ENCODE data around the gene ZNF512. TPM values are rescaled to one million over a fixed set of nuclear protein-coding genes. Genes with fewer than 3 reads are reported as not detected.
A peak's percentile ranks its signal among the peaks of the same experiment; 100 is the strongest.
"Not testable (repeated sequence)": the region's sequence is repeated elsewhere in the genome, so short reads cannot be mapped to it uniquely, and the experiment has no call there.

Gene ZNF512, protein sequence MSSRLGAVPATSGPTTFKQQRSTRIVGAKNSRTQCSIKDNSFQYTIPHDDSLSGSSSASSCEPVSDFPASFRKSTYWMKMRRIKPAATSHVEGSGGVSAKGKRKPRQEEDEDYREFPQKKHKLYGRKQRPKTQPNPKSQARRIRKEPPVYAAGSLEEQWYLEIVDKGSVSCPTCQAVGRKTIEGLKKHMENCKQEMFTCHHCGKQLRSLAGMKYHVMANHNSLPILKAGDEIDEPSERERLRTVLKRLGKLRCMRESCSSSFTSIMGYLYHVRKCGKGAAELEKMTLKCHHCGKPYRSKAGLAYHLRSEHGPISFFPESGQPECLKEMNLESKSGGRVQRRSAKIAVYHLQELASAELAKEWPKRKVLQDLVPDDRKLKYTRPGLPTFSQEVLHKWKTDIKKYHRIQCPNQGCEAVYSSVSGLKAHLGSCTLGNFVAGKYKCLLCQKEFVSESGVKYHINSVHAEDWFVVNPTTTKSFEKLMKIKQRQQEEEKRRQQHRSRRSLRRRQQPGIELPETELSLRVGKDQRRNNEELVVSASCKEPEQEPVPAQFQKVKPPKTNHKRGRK
- total RNA-seq, result 20.8 TPM
- long read RNA-seq, partial matches to known transcripts, result 4 of 8 reads
- long read RNA-seq, other reads (novel, unspliced or antisense), result 0 of 8 reads

DNA sequence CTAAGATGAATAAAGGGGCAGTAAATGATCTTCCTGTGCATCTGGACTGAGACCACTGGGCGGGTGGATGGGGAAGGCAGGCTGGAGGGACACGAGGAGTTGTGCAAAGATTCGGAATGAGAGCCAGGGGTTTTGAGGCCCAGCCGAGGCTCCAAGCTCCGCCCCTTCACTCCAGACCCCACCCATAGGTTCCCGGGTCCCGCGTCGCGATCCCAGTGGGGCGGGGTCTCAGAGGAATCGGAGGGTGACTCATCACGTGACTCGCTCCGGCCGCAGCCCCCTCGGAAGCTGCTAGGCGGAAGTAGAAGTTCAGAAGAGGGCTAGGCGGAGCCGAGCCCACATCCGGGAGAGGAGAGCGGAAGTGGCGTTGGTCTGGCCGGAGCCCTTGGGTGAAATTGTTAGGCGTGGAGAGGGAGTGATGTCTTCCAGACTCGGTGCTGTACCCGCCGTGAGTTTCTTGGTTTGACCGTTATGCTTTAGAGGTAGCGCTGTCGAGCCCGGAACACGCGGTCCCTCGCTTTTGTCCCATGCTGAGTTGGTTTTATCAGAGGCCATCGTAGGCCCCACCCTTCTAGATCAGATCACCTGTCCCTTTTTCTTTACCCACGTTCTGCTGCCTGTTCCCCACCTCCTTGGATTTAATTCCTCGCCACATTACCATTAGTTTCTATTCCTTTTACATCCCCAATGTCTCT is at the start of gene ZNF512:
Gene ZNF512 (plus strand): TSS at position 348 of the 695 bp plus-strand sequence. CDS start 71 bp downstream, at position 419.
- DNase-seq (peak; percentile 91), ATAC-seq (peak; percentile 97)
- intact Hi-C loops (cut with micrococcal nuclease), result no loop called here

DNA sequence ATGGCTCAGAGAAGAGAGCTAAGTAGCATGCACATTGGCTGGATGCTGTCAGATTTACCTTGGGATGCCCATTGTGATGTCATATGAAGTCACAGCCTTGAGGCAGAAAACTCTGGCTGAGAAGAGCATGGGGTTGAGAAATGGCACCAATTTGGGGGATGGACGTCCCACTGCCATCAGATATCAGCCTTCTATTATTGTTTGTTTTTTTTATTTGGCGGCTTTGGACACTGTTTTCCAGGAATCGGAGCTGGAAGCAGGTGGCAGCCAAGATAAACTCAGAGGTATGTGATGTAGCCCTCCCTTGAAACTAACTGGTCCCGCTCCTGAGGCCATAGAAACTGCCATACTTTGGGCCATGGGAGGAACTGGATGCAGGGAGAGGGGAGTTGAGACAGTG is 45.6 kb upstream of the ZNF512 start:
- intact Hi-C loops (cut with micrococcal nuclease), result no loop called here
- no peak for ATAC-seq
- DNase-seq, result no peak

DNA sequence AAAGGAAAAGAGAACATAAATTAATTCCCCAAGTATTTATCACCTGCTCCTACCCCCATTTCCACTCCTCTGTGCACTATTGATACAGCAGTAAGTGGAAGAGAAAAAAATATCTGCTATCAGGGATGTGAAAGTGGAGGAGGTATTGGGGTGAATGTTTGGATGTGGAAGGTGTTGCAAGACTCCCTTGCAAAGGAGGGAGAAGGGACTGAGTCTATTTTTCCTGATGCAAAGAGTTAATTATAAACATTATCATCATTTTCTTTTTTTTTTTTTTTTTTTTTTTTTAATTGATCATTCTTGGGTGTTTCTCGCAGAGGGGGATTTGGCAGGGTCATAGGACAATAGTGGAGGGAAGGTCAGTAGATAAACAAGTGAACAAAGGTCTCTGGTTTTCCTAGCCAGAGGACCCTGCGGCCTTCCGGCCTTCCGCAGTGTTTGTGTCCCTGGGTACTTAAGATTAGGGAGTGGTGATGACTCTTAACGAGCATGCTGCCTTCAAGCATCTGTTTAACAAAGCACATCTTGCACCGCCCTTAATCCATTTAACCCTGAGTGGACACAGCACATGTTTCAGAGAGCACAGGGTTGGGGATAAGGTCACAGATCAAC is 43.9 kb upstream of the ZNF512 start:
- DNase-seq; ATAC-seq; intact Hi-C loops (cut with micrococcal nuclease): not testable (repeated sequence)

DNA sequence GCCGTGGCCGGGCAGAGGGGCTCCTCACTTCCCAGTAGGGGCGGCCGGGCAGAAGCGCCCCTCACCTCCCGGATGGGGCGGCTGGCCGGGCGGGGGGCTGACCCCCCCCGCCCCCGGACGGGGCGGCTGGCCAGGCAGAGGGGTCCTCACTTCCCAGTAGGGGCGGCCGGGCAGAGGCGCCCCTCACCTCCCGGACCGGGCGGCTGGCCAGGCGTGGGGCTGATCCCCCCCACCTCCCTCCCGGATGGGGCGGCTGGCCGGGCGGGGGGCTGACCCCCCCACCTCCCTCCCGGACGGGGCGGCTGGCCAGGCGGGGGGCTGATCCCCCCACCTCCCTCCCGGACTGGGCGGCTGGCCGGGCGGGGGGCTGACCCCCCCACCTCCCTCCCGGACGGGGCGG is 43.2 kb upstream of the ZNF512 start:
- intact Hi-C loops (cut with micrococcal nuclease); ATAC-seq; DNase-seq: not testable (repeated sequence)

DNA sequence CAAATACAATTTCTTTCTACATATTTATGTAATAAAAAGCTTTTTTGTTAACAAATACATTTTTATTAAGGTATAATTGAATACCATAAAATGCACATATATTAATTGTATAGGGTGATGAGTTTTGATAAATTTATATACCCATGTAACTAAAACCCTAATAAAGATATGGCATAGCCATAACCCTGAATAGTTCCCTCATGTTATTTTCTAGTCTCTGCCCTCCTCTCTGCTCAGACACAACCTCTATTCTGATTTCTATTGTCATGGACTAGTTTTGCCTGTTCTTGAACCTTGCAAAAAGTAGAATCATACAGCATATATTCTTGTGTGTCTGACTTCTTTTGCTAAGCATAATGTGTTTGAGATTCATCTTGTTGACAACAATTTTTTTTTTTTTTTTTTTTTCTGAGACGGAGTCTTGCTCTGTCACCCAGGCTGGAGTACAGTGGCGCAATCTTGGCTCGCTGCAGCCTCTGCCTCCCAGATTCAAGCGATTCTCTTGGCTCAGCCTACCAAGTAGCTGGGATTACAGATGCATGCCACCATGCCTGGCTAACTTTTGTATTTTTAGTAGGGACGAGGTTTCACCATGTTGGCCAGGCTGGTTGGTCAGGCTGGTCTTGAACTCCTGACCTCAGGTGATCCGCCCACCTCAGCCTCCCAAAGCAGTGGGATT is 38.6 kb upstream of the ZNF512 start:
- intact Hi-C loops (cut with micrococcal nuclease), result no loop called here
- no peak for DNase-seq
- ATAC-seq, result no peak

DNA sequence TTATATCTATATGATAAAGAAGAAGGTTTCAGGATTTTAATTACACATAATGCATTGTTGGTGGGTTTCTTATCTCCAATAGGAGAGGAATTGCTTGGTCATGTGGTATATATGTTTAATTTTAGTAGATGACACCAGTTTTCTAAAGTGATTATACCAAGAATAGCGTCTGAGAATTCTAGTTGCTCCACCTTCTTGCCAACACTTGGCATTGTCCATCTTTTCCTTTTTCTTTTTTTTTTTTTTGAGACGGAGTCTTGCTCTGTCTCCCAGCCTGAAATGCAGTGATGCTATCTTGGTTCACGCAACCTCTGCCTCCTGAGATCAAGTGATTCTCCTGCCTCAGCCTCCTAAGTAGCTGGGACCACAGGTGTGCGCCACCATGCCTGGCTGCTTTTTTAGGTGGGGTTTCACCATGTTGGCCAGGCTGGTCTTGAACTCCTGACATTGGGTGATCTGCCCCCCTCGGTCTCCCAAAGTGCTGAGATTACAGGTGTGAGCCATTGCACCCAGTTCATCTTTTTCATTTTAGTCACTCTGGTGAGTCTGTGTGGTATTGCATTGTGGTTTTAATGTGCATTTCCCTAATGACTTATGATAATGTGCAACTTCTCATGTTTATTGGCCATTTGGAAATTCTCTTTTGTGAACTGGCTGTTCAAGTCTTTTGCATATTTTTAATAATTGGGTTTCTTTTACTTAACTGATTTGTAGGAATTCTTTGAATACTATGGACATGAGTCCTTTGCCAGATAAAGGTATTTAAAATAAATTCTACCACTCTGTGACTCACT is 37.3 kb upstream of the ZNF512 start:
- intact Hi-C loops (cut with micrococcal nuclease), result no loop called here
- no peak for DNase-seq
- ATAC-seq, result no peak

DNA sequence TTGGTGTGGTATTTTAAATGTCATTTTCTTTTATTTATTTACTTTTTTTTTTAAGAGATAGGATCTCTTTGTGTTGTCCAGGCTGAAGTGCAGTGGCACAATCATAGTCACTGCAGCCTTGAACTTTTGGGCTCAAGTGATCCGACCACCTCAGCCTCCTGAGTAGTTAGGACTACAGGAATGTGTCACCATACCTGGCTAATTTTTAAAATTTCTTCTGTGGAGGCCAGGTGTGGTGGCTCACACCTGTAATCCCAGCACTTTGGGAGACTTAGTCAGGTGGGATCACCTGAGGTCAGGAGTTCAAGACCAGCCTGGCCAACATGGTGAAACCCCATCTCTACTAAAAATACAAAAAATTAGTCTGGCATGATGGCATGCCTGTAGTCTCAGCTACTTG is 33.5 kb upstream of the ZNF512 start:
- intact Hi-C loops (cut with micrococcal nuclease), result no loop called here
- ATAC-seq (no peak), DNase-seq (no peak)

DNA sequence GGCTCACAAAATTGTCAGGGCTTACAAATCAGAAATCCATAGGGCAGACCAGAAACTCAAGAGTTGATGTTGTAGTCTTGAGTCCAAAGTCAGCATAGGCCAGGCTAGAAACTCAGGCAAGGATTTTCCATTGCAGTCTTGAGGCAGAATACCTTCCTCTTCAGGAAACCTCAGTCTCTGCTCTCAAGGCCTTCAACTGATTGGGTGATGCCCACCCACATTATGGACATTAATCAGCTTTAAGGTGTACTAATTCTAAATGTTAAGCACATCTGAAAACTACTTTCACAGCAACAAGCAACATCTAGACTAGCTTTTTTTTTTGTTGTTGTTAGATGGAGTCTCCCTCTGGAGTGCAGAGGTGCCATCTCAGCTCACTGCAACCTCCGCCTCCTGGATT is 31.3 kb upstream of the ZNF512 start:
- no peak for ATAC-seq
- intact Hi-C loops (cut with micrococcal nuclease), result no loop called here
- DNase-seq, result no peak

DNA sequence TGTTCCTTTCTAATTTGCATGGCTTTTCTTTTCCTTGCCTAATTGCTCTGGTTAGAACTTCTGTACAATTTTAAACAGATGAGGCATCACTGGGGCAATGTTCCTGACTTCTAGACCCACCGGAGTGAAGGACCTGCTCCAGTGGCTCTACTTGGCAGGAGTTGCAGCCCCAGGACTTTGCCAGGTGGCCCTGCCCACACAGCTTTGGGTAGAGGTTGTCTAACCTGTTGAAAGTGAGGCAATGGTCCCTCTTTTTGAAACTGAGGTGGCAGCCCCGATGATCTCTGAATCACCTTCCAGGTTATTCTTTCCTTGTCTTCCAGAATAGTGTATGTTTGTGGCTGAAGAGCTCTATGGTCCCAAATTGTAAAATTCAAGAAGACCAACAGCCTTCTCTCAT is 29.9 kb upstream of the ZNF512 start:
- DNase-seq (no peak), ATAC-seq (no peak)
- intact Hi-C loops (cut with micrococcal nuclease), result no loop called here

DNA sequence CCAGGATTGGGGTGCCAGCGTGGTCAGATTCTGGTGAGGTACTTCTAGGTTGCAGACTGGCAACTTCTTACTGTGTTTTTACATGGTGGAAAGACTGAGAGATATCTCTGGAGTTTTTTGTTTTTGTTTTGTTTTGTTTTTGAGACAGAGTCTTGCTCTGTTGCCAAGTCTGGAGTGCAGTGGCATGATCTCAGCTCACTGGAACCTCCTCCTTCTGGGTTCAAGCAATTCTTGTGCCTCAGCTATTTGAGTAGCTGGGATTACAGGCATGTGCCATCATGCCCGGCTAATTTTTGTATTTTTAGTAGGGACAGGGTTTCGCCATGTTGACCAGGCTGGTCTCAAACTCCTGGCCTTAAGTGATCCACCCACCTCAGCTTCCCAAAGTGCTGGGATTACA is 28.4 kb upstream of the ZNF512 start:
- ATAC-seq; DNase-seq; intact Hi-C loops (cut with micrococcal nuclease): not testable (repeated sequence)

DNA sequence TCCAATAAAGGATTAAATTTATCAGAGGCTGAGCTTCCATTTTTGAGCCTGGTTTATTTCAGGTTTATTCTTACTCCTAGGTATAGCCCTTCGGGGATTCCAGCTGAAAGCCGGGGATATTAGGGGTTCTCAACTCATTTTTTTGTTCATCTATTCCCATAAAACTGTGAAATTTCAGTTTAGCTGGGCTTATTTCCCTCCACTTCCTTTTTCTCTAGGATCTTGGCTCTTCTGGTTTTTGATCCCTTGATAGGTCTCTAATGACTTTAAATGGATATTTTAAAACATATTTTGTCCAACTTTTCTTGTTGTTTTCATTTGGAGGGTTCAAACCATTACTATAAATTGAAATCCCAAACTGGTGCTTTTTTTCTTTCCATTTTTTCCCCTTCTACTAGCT is 23.6 kb upstream of the ZNF512 start:
- intact Hi-C loops (cut with micrococcal nuclease), result no loop called here
- ATAC-seq, result no peak
- no peak for DNase-seq

DNA sequence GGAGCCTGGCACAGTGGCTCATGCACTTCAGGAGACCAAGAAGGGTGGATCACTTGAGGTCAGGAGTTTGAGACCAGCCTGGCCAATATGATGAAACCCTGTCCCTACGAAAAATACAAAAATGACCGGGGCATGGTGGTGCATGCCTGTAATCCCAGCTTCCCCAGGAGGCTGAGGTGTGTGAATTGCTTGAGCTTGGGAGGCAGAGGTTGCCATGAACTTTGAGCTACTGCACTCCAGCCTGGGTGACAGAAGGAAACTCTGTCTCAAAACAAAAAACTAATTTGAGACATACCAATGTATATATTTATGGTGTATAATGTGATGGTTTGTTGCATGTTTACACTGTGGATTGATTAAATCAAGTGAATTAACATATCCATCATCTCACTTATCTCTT is 21.8 kb upstream of the ZNF512 start:
- no peak for DNase-seq
- intact Hi-C loops (cut with micrococcal nuclease), result no loop called here
- no peak for ATAC-seq

DNA sequence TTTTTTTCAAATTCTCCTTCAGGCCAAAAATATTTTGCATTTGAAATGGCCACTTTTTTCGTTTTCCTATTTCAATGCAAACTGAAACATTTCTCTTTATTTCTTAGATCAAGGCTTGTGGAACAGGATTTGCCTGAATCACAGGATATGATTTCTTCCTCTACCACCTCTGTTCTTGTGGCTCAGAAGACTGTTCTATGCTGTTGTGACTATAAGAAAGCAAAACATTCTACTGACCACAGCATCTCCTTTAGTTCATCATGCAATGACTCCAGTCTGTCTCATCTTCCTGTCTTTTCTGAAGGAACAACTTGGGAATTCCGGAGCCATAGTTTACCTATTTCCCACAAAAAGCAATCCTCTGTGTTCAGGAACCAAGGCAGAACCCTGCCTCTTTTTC is 16.2 kb upstream of the ZNF512 start:
- intact Hi-C loops (cut with micrococcal nuclease), result no loop called here
- ATAC-seq, result no peak
- DNase-seq, result no peak

DNA sequence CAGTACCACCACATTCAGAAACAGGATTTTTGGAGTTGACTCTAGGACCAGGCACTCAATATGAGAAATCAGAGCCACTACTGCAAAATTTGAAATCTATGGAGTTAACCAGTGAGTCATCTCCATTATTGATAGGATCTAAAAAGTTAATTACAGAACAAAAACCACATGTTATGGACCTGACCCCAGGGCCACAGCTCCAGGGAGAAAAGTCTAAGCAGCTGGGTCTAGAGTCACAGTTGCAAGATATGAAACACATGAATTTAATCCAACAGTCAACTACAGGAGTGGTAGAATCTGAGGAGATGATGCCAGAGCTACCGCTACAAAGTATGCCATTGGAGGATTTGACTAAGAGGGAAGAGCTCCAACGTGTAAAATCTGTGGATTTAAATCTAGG is 13.4 kb upstream of the ZNF512 start:
- no peak for ATAC-seq

DNA sequence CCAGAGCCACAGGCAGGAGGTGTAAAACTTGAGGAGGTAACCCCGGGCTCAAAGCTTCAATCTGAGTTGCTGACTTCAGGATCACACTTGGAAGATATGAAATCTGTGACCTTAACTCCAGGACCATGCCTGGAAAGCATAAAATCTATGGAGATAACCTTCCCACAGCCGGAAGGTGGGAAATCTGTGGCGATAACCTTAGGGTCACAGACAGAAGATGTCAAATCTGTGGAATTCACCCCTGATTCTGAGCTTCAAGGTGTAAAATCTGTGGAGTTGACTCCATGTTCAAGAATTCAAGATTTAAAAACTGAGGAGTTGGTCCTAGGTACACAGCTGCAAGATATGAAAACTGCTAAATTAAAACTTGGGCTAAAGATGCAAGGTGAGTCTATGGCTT is 11.6 kb upstream of the ZNF512 start:
- intact Hi-C loops (cut with micrococcal nuclease), result no loop called here
- DNase-seq (no peak), ATAC-seq (no peak)

More for the DNA sequence above, 13.4 kb upstream of the ZNF512 start:
- intact Hi-C loops (cut with micrococcal nuclease), result no loop called here
- DNase-seq, result no peak

DNA sequence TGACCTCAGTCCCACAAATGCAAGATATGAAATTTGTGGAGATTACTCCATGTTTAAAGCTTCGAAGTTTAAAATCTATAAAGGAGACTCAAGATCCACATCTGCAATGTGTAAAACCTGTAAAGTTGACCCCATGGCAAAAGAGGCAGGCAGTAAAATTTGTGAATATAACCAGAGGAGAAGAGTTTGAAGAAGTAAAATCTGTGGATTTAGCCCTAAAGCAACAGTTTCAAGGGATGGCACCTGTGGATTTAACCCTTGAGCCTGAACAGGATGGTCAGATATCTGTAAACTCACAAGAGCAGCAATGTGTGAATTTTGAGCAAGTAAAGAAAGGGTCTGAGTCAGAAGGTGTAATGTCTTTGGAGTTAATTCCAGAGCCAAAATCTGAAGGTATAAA is 11.2 kb upstream of the ZNF512 start:
- no peak for ATAC-seq
- intact Hi-C loops (cut with micrococcal nuclease), result no loop called here

DNA sequence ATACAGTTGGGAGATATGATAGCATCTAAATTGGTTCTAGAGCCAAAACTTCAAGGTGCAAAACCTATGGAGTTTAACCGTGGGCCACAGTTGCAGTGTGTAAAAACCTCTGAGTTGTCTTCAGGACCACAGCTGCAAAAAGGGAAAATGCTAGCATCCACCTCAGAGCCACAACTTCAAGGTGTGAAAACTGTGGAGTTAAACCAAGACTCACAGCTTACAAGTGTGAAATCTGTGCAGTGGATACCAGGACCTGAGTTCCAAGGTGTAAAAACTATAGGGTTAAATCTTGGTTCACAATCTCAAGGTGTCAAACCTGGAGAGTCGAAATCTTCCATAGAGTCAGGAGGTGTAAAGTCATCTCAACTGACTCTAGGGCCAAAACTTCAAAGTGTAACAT is 10.4 kb upstream of the ZNF512 start:
- intact Hi-C loops (cut with micrococcal nuclease), result no loop called here
- no peak for DNase-seq
- ATAC-seq, result no peak

More for the DNA sequence above, 11.2 kb upstream of the ZNF512 start:
- no peak for DNase-seq

DNA sequence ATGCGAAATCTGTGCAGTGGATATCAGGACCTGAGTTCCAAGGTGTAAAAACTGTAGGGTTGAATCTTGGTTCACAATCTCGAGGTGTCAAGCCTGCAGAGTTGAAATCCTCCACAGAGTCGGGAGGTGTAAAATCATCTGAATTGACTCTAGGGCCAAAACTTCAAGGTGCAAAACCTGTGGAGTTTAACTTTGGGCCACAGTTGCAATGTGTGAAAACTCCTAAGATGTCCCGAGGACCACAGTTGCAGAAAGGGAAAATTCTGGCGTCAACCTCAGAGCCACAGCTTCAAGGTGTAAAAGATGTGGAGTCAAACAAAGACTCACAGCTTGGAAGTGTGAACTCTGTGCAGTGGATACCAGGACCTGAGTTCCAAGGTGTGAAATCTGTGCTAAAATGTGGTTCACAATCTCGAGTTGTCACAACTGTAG is 9.8 kb upstream of the ZNF512 start:
- DNase-seq (no peak), ATAC-seq (no peak)
- intact Hi-C loops (cut with micrococcal nuclease), result no loop called here

Data from left ventricle myocardium superior (tissue), 1 donor.